Stomach (tissue), 4 donors: ENCODE measurements around the gene WDR7.

Experiments
- POLR2A ChIP-seq, 4 donors: fragments of 450-650 bp; IDR thresholded peaks; one replicate each; pipeline ENCODE4 v1.6.1; 2016; ENCODE audit warnings: antibody characterized with exemption in 4 of 4, control low read depth in 2 of 4, mild to moderate bottlenecking in 1 of 4, moderate library complexity in 1 of 4
- POLR2AphosphoS5 ChIP-seq, 3 donors: sonication (generic); formaldehyde crosslinking; IDR thresholded peaks; one replicate each; pipeline ENCODE4 v1.6.1; 2016; ENCODE audit warnings: antibody characterized with exemption in 3 of 3

DNA sequence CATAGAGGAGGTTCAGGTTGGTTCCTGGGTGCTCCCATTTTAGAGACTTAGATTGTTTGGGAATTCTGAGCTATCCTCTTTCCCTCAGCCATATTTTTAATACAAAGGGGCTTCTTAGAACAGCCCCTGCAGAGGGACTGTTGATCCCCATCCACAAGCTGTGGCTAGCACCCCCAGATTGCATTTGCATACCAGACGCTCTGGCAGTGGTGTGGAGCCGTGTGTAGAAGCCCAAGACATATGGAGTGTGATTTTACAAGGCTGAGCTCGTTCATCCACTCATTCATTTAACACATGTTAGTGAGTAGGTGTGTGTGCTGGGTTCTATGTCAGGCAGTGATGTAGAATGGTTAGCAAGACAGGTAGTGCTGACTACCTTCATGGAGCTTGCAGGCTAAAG lies 329.0 kb downstream of the WDR7 start:
- TF ChIP-seq POLR2AphosphoS5 (IDR thresholded peaks at IDR 0.05) (no peak), POLR2A (IDR thresholded peaks at IDR 0.05) (no peak)
